Endothelial cell (in vitro differentiated cells): ENCODE data around the gene RAB3GAP2. TPM values are rescaled to one million over a fixed set of nuclear protein-coding genes. Genes with fewer than 3 reads are reported as not detected.
"Not testable (repeated sequence)": the region's sequence is repeated elsewhere in the genome, so short reads cannot be mapped to it uniquely, and the experiment has no call there.

Experiments used
- DNase-seq: peaks from one replicate; pipeline ENCODE4 v3.0.0; 2021; ENCODE audit warnings: low spot score
- H3K27ac Mint-ChIP-seq: one replicate; pipeline ENCODE4 v1.8.0; 2021; ENCODE audit warnings: mixed read lengths, inconsistent platforms; ENCODE audit not compliant: unreplicated experiment
- H3K27me3 Mint-ChIP-seq: one replicate; pipeline ENCODE4 v1.8.0; 2021; ENCODE audit warnings: mild to moderate bottlenecking, moderate library complexity, mixed read lengths, inconsistent platforms; ENCODE audit not compliant: unreplicated experiment
- H3K36me3 Mint-ChIP-seq: one replicate; pipeline ENCODE4 v1.8.0; 2021; ENCODE audit warnings: mild to moderate bottlenecking, low read depth, mixed read lengths, inconsistent platforms; ENCODE audit not compliant: unreplicated experiment
- H3K4me1 Mint-ChIP-seq: one replicate; pipeline ENCODE4 v1.8.0; 2021; ENCODE audit warnings: mild to moderate bottlenecking, mixed read lengths, inconsistent platforms; ENCODE audit not compliant: unreplicated experiment
- H3K4me3 Mint-ChIP-seq: one replicate; pipeline ENCODE4 v1.8.0; 2021; ENCODE audit warnings: mild to moderate bottlenecking, mixed read lengths, inconsistent platforms; ENCODE audit not compliant: unreplicated experiment
- H3K9me3 Mint-ChIP-seq: one replicate; pipeline ENCODE4 v1.8.0; 2021; ENCODE audit warnings: mixed read lengths, inconsistent platforms; ENCODE audit not compliant: unreplicated experiment
- CTCF ChIP-seq: fragments of 200-600 bp; sonication (generic); IDR thresholded peaks from one replicate; pipeline ENCODE4 v1.5.0; 2021; ENCODE audit warnings: antibody characterized with exemption; ENCODE audit not compliant: unreplicated experiment
- total RNA-seq: library from RNA; stranded (reverse); fragmentation: NEBNext Ultra II Directional; extraction: Animal tissue kit (Norgen Biotek cat#: 25700); gene quantifications from one replicate; pipeline ENCODE4 v1.2.1, GENCODE V29; 2021; ENCODE audit not compliant: unreplicated experiment

Gene RAB3GAP2
- total RNA-seq, 1 donor from 2014 or later: 34.5 TPM

GRCh38 chr1:220239966-220240365 lies 32.3 kb downstream of the RAB3GAP2 start:
- no peak for TF ChIP-seq CTCF
- Mint-ChIP-seq H3K4me3 (no peak overlapping the region), H3K4me1 (no peaks in the 10 kb centered on the region), H3K27ac (no peak overlapping the region), H3K36me3 (peaks cover 3% of the 10 kb centered on the region), H3K9me3 (no peaks in the 10 kb centered on the region), H3K27me3 (no peaks in the 10 kb centered on the region)
- DNase-seq: no peak

GRCh38 chr1:220239213-220239612 lies 33.0 kb downstream of the RAB3GAP2 start:
- no peak for TF ChIP-seq CTCF
- H3K4me3 Mint-ChIP-seq: no peak overlapping the region
- H3K27me3 Mint-ChIP-seq: no peaks in the 10 kb centered on the region
- H3K36me3 Mint-ChIP-seq: no peaks in the 10 kb centered on the region
- no peaks in the 10 kb centered on the region for H3K9me3 Mint-ChIP-seq
- H3K27ac Mint-ChIP-seq: no peak overlapping the region
- H3K4me1 Mint-ChIP-seq: no peaks in the 10 kb centered on the region
- no peak for DNase-seq

GRCh38 chr1:220236278-220236677 lies 36.0 kb downstream of the RAB3GAP2 start:
- not testable (repeated sequence) for H3K27me3 Mint-ChIP-seq, H3K4me1 Mint-ChIP-seq, H3K36me3 Mint-ChIP-seq, H3K27ac Mint-ChIP-seq, H3K9me3 Mint-ChIP-seq, DNase-seq, H3K4me3 Mint-ChIP-seq
- peak; percentile 22 for TF ChIP-seq CTCF

- TF ChIP-seq CTCF: no peak
- DNase-seq: no peak
- no peak overlapping the region for H3K27ac Mint-ChIP-seq
- H3K4me3 Mint-ChIP-seq: no peak overlapping the region
- no peaks in the 10 kb centered on the region for H3K27me3 Mint-ChIP-seq
- peaks cover under 1% of the 10 kb centered on the region for H3K4me1 Mint-ChIP-seq
- no peaks in the 10 kb centered on the region for H3K9me3 Mint-ChIP-seq
- H3K36me3 Mint-ChIP-seq: no peaks in the 10 kb centered on the region
These were observed 36.8 kb downstream of the RAB3GAP2 start for GRCh38 chr1:220235462-220235861.

- Mint-ChIP-seq H3K27me3 (no peaks in the 10 kb centered on the region), H3K36me3 (no peaks in the 10 kb centered on the region), H3K27ac (no peak overlapping the region), H3K9me3 (no peaks in the 10 kb centered on the region), H3K4me3 (no peak overlapping the region), H3K4me1 (peaks cover 6% of the 10 kb centered on the region)
- TF ChIP-seq CTCF: no peak
- no peak for DNase-seq
These were observed 38.3 kb downstream of the RAB3GAP2 start for GRCh38 chr1:220233927-220234326.
